Myocyte (in vitro differentiated cells): Measurements from ENCODE around the gene PTPRD. TPM values are rescaled to one million over a fixed set of nuclear protein-coding genes. Genes with fewer than 3 reads are reported as not detected.

Experiments
- DNase-seq: peaks from one replicate; pipeline ENCODE4 v3.0.0-alpha.2; 2012; ENCODE audit warnings: low read depth
- total RNA-seq: library from RNA; depleted of rRNA; stranded (reverse); fragments of >200 nt; gene quantifications from 2 replicates; pipeline ENCODE4 v1.2.3, GENCODE V29; 2014

PTPRD gene
- total RNA-seq, 1 donor from 2014 or later: not detected

DNA sequence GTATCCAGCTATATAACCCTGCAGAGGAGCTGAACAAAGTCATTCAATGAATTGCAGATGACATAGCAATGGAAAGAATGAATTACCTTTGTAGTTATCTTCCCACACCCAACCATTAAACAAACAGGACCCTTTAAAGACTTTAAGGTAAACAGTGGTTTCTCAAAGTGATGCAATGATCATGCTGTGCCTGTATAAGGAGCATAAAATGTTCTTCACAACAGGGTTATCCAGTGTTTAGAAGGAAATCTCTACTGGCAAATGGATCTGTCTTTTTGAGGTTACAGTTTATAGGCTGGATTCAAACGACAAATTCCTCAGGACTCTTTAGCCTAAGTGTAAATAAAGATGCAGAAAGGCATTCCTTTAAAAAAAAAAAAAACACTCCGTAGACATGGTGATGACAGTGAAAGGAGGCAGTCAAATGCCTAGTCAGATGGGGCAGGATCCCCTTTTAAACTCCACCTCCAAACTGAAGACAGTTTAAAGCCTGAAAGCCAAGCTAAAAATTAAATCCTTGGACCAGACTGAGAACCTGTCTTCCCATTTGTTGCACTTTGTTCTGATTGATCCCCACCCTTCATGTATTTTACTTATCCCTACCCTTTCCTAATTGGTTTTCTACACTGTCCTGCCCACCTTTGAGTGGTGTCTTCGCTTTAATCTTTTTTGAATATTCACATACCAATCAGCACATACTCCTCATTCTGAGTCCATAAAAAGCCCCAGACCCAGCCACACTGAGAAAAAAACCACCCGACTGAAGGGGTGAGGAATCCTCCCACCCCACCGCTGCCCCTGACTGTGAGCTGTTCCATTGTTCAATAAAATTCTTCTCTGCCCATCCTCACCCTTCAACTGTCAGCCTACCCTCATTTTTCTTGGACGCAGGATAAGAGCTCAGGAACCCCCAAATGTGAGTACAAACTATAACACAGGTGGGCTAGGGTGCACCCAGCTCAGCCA lies 2052.0 kb downstream of the PTPRD start:
- no peak for DNase-seq

DNA sequence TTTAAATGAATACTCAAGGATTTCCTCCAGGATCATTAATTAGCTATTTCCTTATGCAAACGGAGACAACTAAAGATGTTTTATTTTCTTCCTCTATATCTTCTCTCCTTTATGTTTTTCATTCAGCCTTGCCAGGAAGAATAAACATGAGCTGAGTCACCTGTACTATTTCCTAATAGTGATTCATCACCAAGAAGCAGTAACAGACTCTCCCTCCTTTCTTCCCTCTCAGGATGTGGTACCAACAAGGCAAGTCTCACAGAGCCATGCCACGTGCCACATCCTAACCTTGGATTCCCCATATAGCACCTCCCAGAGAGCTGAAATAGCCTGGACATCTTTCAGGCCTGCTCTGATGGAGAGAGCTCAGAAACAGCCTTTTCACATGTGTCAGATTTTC lies 2054.6 kb downstream of the PTPRD start:
- no peak for DNase-seq

DNA sequence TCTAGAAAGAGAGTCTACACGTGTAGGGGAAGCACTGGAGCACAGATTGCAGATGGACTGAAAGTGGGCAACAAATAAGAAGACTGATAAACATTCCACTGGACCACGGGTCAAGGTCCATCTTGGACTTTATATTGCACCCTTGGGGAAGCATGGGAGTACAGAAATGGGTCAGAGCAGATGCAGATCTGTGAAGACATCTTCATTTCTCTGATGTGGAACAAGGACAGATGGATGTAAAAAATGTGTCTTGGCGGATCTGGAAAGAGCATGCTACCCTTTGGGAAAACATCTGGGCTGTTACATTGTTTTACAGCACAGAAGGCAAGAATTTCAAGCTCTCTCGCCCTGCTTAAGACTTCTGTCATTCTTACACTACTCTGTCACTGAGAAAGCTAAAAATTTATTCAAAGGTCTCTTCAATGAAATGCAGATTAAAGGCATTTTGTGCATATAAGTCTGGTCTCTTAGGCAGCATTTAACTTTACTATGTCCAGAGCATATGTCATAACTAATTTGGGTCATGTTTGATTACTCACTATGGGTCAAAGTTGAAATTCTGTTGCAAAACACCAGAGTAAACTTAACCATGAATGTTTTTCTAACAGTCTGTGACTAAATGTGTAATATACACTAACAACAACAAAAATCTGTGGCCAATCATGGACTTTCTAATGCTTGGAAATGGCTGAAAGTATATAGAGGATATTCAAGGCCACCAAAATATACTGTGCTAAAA lies 2056.9 kb downstream of the PTPRD start:
- no peak for DNase-seq

DNA sequence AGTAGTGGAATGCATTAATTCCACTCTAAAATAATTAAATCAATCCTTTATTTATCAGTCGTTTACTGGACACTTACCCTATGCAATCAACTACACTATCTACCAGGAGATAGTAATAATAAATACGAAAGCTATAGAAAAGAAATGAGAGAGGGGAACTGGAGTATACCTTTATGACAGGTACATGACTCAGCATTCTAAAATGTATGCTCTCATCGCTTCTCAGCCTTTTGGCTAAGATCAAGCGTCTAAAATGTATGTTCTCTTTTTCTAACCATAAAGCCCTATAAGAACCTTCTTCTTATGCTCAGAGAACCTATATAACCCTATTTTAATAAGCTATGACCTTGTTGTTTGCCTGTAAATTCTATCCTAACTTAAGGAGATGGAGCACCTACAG lies 2059.4 kb downstream of the PTPRD start:
- DNase-seq: no peak

DNA sequence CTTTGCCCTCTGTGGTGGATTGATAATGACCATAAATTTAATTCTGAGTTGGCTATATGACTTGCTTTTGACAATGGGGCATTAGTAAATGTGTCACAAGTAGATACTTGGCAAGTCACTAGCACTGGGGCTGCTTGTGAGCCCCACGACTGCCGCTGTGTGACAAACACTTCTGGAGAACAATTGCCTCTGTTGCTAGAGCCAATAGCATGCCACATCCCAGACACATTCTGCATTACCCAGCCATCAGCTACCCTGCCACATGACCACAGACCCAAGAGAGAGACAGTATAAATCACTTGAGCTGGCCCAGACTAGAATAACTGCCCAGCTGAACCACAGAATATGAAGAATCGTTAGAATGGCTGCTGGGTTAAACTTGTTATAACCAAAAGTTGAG lies 2060.1 kb downstream of the PTPRD start:
- no peak for DNase-seq

DNA sequence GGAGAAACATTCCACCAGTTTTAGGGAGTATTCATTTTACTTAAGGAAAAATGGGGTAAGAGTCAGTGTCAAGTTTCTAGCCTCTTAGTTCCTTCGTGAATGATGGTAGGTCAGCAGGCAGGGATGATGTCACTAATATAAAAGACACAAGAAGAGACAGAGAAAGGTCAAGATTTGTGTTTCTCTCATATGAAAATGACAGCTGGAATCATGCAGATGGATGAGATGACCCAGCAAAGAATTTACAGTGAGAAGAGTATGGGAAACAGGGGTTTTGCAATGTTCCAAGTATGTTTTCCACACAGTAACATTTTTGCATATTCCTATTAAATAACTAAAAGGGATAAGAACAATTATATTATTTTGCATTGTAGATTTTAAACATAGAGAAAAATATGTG lies 2063.6 kb downstream of the PTPRD start:
- DNase-seq: no peak

DNA sequence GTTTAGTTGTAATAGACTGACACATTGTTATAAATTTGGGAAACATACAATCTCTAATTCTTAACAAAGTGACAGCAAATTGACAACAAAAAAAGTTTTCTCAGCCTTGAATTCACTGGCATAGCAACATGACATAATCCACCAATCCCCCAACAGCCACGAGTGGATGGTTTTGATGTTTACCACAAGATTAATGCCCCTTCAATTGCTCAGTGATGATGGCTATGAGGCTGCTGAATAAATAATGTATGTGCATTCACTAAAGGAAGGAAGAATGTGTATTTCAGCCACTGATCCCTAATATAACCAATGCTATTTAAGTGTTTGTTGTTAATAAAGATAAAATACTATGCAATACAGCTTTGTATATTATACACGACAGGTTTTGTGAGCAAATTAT lies 2069.6 kb downstream of the PTPRD start:
- no peak for DNase-seq

DNA sequence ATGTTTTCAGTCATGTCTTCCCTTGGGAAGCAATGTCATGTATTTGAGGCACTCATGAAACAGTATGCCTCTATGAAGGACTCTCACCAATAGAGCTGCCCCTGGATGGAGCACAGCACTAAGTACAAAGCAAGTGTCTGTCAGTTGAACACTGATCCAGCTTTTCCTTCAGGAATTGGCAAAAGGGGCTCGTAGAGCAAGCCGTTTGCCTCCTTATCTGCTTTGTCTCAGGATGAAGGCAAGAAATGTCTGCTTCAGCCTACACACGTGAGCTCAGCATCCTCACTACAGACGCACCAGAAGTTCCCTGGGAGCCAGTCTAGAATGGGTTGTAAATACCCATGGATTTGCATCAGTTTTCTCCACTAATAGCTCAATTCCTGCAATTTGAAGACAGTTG lies 2070.3 kb downstream of the PTPRD start:
- DNase-seq: no peak

DNA sequence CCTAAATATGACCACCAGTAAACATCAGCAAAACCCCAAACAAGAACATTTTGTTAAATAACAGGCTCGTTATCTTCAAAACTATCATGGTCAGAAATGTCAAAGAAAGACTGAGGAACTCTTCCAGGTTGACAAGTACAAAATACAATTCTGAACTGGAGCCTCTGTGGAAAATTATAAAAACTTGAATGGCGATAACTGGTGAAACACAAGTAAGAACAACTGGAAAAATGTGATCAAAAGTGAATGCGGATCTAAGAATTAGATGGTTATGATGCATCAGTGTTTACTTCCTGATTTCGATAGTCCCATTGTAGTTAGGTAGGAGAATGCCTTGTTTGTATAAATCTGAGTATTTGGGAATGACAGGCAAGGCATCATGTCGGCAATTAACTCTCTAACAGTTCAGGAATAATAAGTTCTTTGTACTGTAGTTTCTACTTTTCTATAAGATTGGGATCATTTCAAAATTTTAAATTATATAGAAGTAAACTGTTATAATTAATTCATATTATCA lies 2073.1 kb downstream of the PTPRD start:
- DNase-seq: no peak

DNA sequence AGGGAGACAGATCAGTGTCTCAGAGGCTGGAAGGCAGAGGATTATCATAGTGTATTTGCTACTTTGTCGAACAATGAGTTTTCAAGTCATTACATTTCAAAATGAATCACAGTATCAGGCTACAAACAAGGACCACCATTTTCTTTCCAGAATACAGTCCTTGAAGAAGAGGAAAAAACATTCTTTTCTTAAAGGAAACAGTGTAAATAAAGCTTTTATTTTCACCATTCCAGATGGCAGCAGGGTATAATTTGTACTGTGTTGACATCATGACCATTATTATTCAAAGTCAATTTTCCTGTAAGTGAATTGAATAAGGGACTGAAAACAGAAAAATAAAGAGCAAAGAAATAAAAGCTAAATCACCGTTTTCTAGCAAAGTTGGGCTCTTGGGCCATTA lies 2076.0 kb downstream of the PTPRD start:
- DNase-seq: no peak

DNA sequence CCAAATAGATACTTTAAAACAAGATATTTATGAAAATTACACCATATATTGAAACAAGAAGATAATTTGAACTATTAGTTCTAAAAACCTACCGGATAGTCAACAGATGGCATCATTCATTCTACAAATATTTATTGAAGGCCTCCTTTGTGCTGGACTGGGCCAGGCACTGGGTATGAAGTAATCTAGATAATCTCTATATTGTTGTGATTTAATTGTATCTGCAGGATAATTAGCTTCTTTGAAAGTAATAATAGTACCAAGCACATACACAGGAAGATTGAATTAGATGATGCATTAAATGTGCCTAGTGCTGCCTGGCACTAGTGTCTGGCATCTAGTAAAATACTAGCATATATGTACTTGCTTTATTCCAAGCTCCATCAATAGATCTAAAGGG lies 2078.0 kb downstream of the PTPRD start:
- no peak for DNase-seq

DNA sequence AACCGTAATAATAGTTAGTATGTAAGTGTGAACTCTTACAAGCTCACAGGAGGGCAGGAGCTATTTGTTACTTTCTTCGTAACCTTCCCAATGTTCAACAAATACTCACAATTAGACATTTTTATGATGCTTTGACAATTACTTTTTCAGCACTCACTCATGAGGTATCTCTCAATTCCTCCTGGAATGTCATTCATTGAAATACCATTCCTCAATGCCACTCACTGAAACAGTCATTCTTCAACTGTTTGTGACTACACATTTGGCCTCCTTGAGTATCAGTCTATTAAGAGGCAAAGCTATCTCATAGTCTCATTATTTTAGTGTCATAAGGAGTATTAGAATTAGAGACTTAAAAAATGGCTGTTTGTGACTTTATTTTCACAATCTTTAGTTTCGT lies 2079.1 kb downstream of the PTPRD start:
- no peak for DNase-seq

DNA sequence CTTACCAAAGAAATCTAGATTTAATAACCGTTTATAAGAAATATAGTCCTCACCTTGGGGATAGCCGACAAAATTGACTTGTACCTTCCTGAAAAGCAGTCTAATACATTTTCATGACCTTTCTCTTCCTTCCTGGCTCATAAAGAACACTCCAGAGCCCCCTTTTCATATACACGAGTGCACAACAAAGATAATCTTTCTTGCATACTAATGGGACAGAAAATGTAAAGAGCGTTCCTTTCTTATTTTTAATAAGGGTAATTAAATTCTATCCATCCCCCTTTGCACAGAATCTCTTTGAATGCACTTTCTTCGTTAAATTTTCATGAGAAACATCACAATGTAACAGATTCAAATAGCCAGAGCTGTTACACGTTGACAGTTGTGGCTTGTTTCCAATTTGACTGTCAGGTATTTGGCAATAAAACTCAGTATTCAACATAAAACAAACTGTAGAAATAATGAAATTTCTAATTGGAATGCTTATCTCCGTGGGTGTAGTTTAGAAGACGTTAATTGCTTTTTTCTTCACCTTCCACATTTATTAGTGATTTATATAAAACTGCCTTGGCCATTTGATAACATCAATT lies 2080.9 kb downstream of the PTPRD start:
- no peak for DNase-seq

DNA sequence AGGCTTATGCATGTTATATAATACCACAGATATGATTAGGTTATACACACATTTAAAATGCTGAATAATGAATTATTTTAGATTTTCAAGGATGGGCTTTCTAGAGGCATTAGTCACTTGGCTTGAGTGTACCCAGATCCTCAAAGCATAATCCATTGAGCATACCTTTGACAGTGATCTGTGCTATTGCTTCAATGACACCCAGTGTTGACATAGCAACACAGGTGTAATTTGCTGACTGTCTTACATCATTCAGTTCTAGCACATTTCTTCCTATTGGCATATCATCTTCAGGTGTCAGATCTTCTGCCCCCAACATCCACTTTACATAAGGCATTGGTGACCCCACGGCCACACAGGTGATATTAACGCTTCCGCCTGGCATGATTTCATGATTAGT lies 2091.7 kb downstream of the PTPRD start:
- no peak for DNase-seq

DNA sequence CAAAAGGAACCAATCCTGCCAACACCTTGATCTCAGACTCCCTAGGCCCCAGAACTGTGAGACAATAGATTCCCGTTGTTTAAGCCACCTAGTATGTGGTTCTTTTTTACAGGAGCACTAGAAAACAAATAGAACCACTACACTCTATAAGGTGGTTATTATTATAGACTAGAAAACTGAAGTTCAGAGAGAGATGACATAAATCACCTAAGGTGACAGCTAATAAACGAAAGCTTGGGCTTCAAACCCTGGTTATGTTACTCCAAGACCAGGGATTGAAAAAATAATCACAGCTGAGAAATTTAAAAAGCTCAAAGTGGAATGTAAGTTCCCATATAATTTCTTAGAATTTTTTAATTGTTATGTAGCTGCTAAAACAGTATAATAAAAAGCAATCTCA lies 2097.1 kb downstream of the PTPRD start:
- no peak for DNase-seq

DNA sequence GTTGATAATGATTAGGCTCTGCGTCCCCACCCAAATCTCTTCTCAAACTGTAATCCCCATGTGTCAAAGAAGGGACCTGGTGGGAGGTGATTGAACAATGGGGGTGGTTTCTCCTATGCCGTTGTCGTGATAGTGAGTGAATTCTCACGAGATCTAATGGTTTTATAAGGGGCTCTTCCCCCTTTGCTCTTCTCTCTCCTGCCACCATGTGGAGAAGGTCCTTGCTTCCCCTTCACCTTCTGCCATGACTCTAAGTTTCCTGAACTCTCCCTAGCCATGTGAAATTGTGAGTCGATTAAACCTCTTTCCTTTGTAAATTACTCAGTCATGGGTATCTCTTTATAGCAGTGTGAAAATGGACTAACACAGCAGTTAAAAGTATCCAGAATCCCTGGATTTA lies 2098.0 kb downstream of the PTPRD start:
- DNase-seq: no peak

DNA sequence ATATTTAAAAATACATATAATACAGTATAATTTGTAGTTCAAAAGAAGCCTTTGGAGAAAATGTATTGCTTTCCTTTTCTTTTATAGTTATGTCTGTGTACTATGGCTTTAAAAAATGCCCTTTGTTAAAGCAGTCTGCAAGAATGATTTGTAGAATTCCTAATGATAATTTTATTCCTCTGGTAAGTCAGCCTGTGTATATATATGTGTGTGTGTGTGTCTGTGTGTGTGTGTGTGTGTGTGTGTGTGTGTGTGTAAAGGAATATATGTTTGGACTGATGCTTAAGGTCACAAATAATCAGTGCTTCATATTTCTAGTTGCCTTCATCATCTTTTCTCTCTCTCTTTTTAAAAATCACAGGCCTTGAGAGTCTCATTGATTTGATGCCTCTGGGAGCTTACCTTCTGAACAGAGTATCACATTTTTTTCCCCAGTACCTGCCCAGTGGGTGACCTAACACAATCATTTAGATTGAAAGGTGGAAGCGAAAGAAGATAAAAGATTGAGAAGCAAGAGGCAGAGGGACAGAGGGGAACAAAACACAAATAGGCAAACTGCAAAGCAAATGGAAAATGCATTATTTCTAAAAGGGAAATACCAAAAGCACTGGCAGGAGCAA lies 2104.0 kb downstream of the PTPRD start:
- DNase-seq: no peak

DNA sequence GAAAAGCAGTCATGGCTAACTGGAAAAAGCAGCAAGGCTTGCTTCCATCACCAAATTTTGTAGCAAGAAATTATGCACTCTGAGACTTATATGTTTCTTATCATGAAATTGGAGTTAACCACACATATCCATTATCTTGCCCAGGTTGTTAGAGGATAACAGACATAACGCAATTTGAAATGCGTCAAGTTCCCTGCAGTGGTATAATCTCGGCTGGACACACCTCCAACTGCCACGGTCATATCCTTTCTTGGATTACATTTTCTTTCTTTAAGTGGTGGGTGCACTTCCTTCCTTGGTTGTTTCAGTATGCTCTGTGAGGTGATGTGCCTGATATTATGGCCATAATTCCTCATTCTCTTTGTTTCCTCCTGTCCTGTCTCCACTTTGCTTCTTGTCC lies 2118.2 kb downstream of the PTPRD start:
- DNase-seq: no peak

DNA sequence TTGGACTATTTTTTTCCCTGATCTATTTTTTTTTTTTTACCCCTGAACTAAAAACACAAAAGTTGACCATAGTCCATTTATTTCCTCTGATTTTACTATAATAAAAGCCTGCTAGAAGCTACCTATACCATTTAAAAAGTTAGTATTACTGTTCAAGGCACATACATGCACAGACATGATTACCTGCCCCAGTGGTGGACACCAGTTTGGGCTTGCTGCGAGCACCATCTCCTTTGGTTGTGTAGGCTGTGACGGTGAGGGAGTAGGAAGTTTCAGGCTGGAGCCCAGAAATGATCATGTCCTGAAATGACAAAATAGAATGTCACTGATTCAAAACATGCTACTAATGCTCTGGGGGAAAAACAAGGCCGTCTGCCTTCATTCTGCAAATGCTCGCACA lies 2120.1 kb downstream of the PTPRD start:
- DNase-seq: no peak

DNA sequence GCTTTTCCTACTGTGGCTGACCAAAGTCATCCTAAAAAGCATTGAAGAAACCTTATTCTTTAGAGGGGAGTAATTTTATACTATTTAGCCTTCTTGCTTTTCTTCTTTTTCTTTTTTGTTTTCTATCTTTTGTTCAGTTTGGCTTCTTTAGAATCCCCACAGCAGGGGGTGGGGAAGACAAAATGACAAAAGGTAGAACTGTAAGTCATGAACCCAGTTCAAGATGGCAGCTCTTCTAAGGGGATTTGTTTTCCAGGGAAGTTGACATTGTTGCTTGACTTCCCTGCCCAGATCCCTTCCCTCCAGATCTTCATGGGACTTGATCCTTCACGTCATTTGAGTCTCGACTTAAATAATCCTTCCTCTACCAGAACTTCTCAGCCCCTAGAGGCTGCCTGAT lies 2120.8 kb downstream of the PTPRD start:
- DNase-seq: no peak

DNA sequence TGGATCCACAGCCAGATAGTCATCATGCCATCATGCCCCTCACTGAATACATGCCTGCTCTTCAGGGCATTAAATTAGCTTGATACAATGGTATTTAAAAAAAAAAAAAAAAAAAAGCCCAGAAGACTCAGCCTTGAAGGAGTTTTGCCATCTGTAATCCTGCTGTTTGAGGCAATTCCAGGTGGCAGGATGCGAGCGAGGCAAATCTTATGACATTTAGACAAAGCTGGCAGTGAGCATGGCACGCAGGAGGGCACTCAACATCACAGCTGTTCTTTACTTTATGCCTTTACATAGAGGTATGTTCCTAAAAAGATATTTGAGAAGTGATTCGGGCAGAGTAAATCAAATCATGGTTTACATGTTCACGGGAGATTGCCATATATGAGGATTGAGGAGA lies 2121.2 kb downstream of the PTPRD start:
- no peak for DNase-seq

DNA sequence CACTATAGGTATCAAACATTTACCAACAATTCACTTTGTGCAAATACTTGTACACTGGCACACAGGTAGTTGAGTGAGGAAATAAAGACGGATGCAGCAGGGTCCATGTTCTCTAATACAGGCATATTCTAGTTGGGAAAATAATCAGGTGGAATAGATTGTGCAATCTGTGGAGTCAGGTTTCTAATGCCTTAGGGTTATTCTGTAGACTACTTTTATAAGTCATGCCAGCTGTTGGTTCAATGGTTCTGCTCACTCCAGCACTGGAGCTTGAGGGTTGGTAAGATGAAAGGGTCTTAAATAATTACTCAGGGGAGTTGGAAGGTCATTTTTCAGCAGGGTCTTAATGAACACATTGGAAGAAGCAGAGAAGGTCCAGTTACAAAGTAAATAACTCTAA lies 2123.0 kb downstream of the PTPRD start:
- DNase-seq: no peak
